ENCODE data around the gene PYGB. TPM values are rescaled to one million over a fixed set of nuclear protein-coding genes. Genes with fewer than 3 reads are reported as not detected.
A peak's percentile ranks its signal among the peaks of the same experiment; 100 is the strongest.
"Not testable (repeated sequence)": the region's sequence is repeated elsewhere in the genome, so short reads cannot be mapped to it uniquely, and the experiment has no call there.

PYGB gene
- total RNA-seq, 1 donor from 2014 or later, result 81.9 TPM

- DNase-seq, result peak; percentile 65
Measured at GRCh38 chr20:25230166-25230831, 17.6 kb upstream of the PYGB start.

- DNase-seq, result peak; percentile 50
Measured at GRCh38 chr20:25233016-25233772, 14.7 kb upstream of the PYGB start.

GRCh38 chr20:25234009-25234849 lies 13.7 kb upstream of the PYGB start:
- DNase-seq, result not testable (repeated sequence)

- DNase-seq, result no peak
Measured at GRCh38 chr20:25236450-25237304, 11.2 kb upstream of the PYGB start.

GRCh38 chr20:25237610-25238318 lies 10.1 kb upstream of the PYGB start:
- DNase-seq, result peak; percentile 95

GRCh38 chr20:25238319-25239037 lies 9.4 kb upstream of the PYGB start:
- no peak for DNase-seq

GRCh38 chr20:25239387-25240370 lies 8.2 kb upstream of the PYGB start:
- no peak for DNase-seq

- not testable (repeated sequence) for DNase-seq
Measured at GRCh38 chr20:25240851-25241658, 6.8 kb upstream of the PYGB start.

GRCh38 chr20:25241659-25241955 lies 6.3 kb upstream of the PYGB start:
- not testable (repeated sequence) for DNase-seq

GRCh38 chr20:25242231-25242630 lies 5.7 kb upstream of the PYGB start:
- DNase-seq, result no peak

- no peak for DNase-seq
Measured at GRCh38 chr20:25243416-25243979, 4.4 kb upstream of the PYGB start.

GRCh38 chr20:25244976-25245375 lies 2.9 kb upstream of the PYGB start:
- no peak for DNase-seq

GRCh38 chr20:25245461-25245860 lies 2.4 kb upstream of the PYGB start:
- no peak for DNase-seq

- no peak for DNase-seq
Measured at GRCh38 chr20:25246182-25246999, 1.5 kb upstream of the PYGB start.

- peak; percentile 84 for DNase-seq
Measured at GRCh38 chr20:25247000-25247517, 826 bp upstream of the PYGB start.

- no peak for DNase-seq
Measured at GRCh38 chr20:25247518-25247955, 348 bp upstream of the PYGB start.

- DNase-seq, result no peak
Measured at GRCh38 chr20:25248786-25249172, 894 bp downstream of the PYGB start.
